Dermis blood vessel endothelial cell (primary cell): Measurements from ENCODE around the gene BLOC1S3. TPM values are rescaled to one million over a fixed set of nuclear protein-coding genes. Genes with fewer than 3 reads are reported as not detected.

Experiments used
- DNase-seq: peaks from one replicate; pipeline ENCODE4 v3.0.0; 2010
- total RNA-seq: library from RNA; depleted of rRNA; stranded (reverse); fragments of >200 nt; gene quantifications from 2 replicates; pipeline ENCODE4 v1.2.3, GENCODE V29; 2014

Gene BLOC1S3
- 8.3 and 10.0 TPM in 2 replicates for total RNA-seq

- peak; percentile 100 for DNase-seq
Measured at GRCh38 chr19:45178262-45179071, at the start of gene BLOC1S3. BLOC1S3 (plus strand) TSS chr19:45178784; CDS start chr19:45179297, 513 bp downstream.

GRCh38 chr19:45128806-45129205, 49.8 kb upstream of the BLOC1S3 start:
- no peak for DNase-seq

- no peak for DNase-seq
Measured at GRCh38 chr19:45130236-45130635, 48.3 kb upstream of the BLOC1S3 start.

GRCh38 chr19:45130888-45131615, 47.5 kb upstream of the BLOC1S3 start:
- DNase-seq: peak; percentile 39

GRCh38 chr19:45133661-45134060, 44.9 kb upstream of the BLOC1S3 start:
- no peak for DNase-seq

- no peak for DNase-seq
Measured at GRCh38 chr19:45135176-45135885, 43.3 kb upstream of the BLOC1S3 start.

- no peak for DNase-seq
Measured at GRCh38 chr19:45136507-45137178, 41.9 kb upstream of the BLOC1S3 start.

GRCh38 chr19:45137179-45137761, 41.3 kb upstream of the BLOC1S3 start:
- DNase-seq: no peak

- DNase-seq: no peak
Measured at GRCh38 chr19:45138303-45138751, 40.3 kb upstream of the BLOC1S3 start.

- DNase-seq: no peak
Measured at GRCh38 chr19:45139286-45140143, 39.1 kb upstream of the BLOC1S3 start.

- DNase-seq: no peak
Measured at GRCh38 chr19:45140144-45140503, 38.5 kb upstream of the BLOC1S3 start.

GRCh38 chr19:45140533-45140932, 38.1 kb upstream of the BLOC1S3 start:
- DNase-seq: no peak

GRCh38 chr19:45141203-45141900, 37.2 kb upstream of the BLOC1S3 start:
- DNase-seq: no peak

- DNase-seq: no peak
Measured at GRCh38 chr19:45142016-45142725, 36.4 kb upstream of the BLOC1S3 start.

GRCh38 chr19:45142726-45143110, 35.9 kb upstream of the BLOC1S3 start:
- DNase-seq: no peak

- DNase-seq: no peak
Measured at GRCh38 chr19:45144431-45145269, 33.9 kb upstream of the BLOC1S3 start.

GRCh38 chr19:45145270-45146189, 33.1 kb upstream of the BLOC1S3 start:
- no peak for DNase-seq

- DNase-seq: no peak
Measured at GRCh38 chr19:45146251-45146650, 32.3 kb upstream of the BLOC1S3 start.
